Hepatocyte (in vitro differentiated cells): ENCODE results near the gene SIDT2. TPM values are rescaled to one million over a fixed set of nuclear protein-coding genes. Genes with fewer than 3 reads are reported as not detected.
A peak's percentile ranks its signal among the peaks of the same experiment; 100 is the strongest.

Experiments
- DNase-seq: peaks from one replicate; pipeline ENCODE4 v3.0.0-alpha.2; 2016; ENCODE audit warnings: low spot score
- H2AFZ ChIP-seq: fragments of 200-600 bp; sonication (generic); 2 replicates; pipeline ENCODE4 v1.6.0; 2016; ENCODE audit warnings: antibody characterized with exemption, mild to moderate bottlenecking
- H3K27ac ChIP-seq: fragments of 200-600 bp; sonication (generic); 2 replicates; pipeline ENCODE4 v1.5.1; 2016; ENCODE audit warnings: mild to moderate bottlenecking
- H3K27me3 ChIP-seq: fragments of 200-600 bp; sonication (generic); 2 replicates; pipeline ENCODE4 v1.6.1; 2016
- H3K36me3 ChIP-seq: fragments of 200-600 bp; sonication (generic); replicated peaks from 2 replicates; pipeline ENCODE4 v1.5.1; 2016; ENCODE audit warnings: low read depth; ENCODE audit not compliant: insufficient read depth
- H3K4me1 ChIP-seq: fragments of 200-600 bp; sonication (generic); 2 replicates; pipeline ENCODE4 v1.5.1; 2016; ENCODE audit warnings: mild to moderate bottlenecking, moderate library complexity; ENCODE audit not compliant: insufficient read depth
- H3K4me2 ChIP-seq: fragments of 200-600 bp; sonication (generic); 2 replicates; pipeline ENCODE4 v1.6.0; 2016
- H3K4me3 ChIP-seq: fragments of 200-600 bp; sonication (generic); 2 replicates; pipeline ENCODE4 v1.5.1; 2016; ENCODE audit warnings: mild to moderate bottlenecking
- H3K79me2 ChIP-seq: fragments of 200-600 bp; sonication (generic); 2 replicates; pipeline ENCODE4 v1.6.0; 2017; ENCODE audit warnings: mild to moderate bottlenecking
- H3K9me2 ChIP-seq: fragments of 200-600 bp; sonication (generic); replicated peaks from 2 replicates; pipeline ENCODE4 v1.6.0; 2017; ENCODE audit warnings: mild to moderate bottlenecking; ENCODE audit not compliant: insufficient read depth
- H3K9me3 ChIP-seq: fragments of 200-600 bp; sonication (generic); 2 replicates; pipeline ENCODE4 v1.5.1; 2016; ENCODE audit warnings: low read depth, mild to moderate bottlenecking
- H4K20me1 ChIP-seq: fragments of 200-600 bp; sonication (generic); 2 replicates; pipeline ENCODE4 v1.6.0; 2016; ENCODE audit warnings: mild to moderate bottlenecking; ENCODE audit not compliant: insufficient read depth, poor library complexity, severe bottlenecking
- CTCF ChIP-seq: fragments of 200-600 bp; sonication (generic); IDR thresholded peaks from 2 replicates; pipeline ENCODE4 v1.5.1; 2016; ENCODE audit warnings: antibody characterized with exemption, mild to moderate bottlenecking; ENCODE audit not compliant: poor library complexity
- EZH2 ChIP-seq: fragments of 200-600 bp; sonication (generic); IDR thresholded peaks from 2 replicates; pipeline ENCODE4 v1.6.1; 2016; ENCODE audit warnings: antibody characterized with exemption, mild to moderate bottlenecking, borderline replicate concordance
- EZH2phosphoT487 ChIP-seq: fragments of 200-600 bp; sonication (generic); IDR thresholded peaks from one replicate; pipeline ENCODE4 v1.6.1; 2018; ENCODE audit warnings: antibody characterized with exemption, mild to moderate bottlenecking, low read depth, moderate library complexity; ENCODE audit not compliant: unreplicated experiment, severe bottlenecking
- WGBS: methylation state at CpG from one replicate; pipeline ENCODE4 v1.1.6; 2016; ENCODE audit warnings: low lambda C conversion rate; ENCODE audit errors: missing lambda C conversion rate; 5-methylcytosine and 5-hydroxymethylcytosine counted together
- polyA plus RNA-seq: library from polyadenylated mRNA; unstranded; fragments of >200 nt; fragmentation: Nextera tagmentation; extraction: Ambion mirVana; gene quantifications from 2 replicates; pipeline ENCODE4 v1.2.1, GENCODE V29; 2016
- total RNA-seq: library from RNA; depleted of rRNA; stranded (reverse); fragments of >200 nt; gene quantifications from 2 replicates; pipeline ENCODE4 v1.2.3, GENCODE V29; 2014

The SIDT2 gene
- total and polyA plus RNA-seq, 2 experiments from 2014 or later, result 16.7 to 27.1 TPM

GRCh38 chr11:117220999-117221774, 42.6 kb downstream of the SIDT2 start:
- 88% methylated on average over 7 of the region's 7 CpGs for WGBS
- no peak for TF ChIP-seq CTCF
- TF ChIP-seq EZH2, result no peak
- TF ChIP-seq EZH2phosphoT487, result no peak
- Histone ChIP-seq H3K27me3 (no peaks in the 10 kb centered on the region), H3K9me2 (no peaks in the 10 kb centered on the region), H3K79me2 (no peaks in the 10 kb centered on the region), H4K20me1 (no peaks in the 10 kb centered on the region), H3K36me3 (no peaks in the 10 kb centered on the region), H2AFZ (no peak overlapping the region), H3K4me1 (peaks cover 30% of the 10 kb centered on the region), H3K27ac (peak overlapping the region; percentile 51), H3K4me2 (no peak overlapping the region), H3K9me3 (no peaks in the 10 kb centered on the region), H3K4me3 (no peak overlapping the region)
- DNase-seq, result no peak

- H3K4me2 ChIP-seq, result no peak overlapping the region
- TF ChIP-seq EZH2phosphoT487 (no peak), CTCF (no peak), EZH2 (no peak)
- H2AFZ ChIP-seq, result no peak overlapping the region
- DNase-seq, result no peak
- no peaks in the 10 kb centered on the region for H3K27me3 ChIP-seq
- peaks cover 30% of the 10 kb centered on the region for H3K4me1 ChIP-seq
- 53% methylated on average over 7 of the region's 7 CpGs for WGBS
- no peaks in the 10 kb centered on the region for H4K20me1 ChIP-seq
- H3K27ac ChIP-seq, result peak overlapping the region; percentile 51
- H3K4me3 ChIP-seq, result no peak overlapping the region
- no peaks in the 10 kb centered on the region for H3K9me3 ChIP-seq
- H3K36me3 ChIP-seq, result no peaks in the 10 kb centered on the region
- H3K79me2 ChIP-seq, result no peaks in the 10 kb centered on the region
- no peaks in the 10 kb centered on the region for H3K9me2 ChIP-seq
These were observed 43.4 kb downstream of the SIDT2 start for GRCh38 chr11:117221775-117222517.

- no peaks in the 10 kb centered on the region for H3K9me3 ChIP-seq
- H3K4me2 ChIP-seq, result no peak overlapping the region
- H3K4me1 ChIP-seq, result peaks cover 30% of the 10 kb centered on the region
- no peaks in the 10 kb centered on the region for H3K9me2 ChIP-seq
- no peak for DNase-seq
- H3K4me3 ChIP-seq, result no peak overlapping the region
- WGBS, result 96% methylated on average over 14 of the region's 14 CpGs
- TF ChIP-seq EZH2 (no peak), CTCF (no peak), EZH2phosphoT487 (no peak)
- no peaks in the 10 kb centered on the region for H4K20me1 ChIP-seq
- H3K36me3 ChIP-seq, result no peaks in the 10 kb centered on the region
- no peaks in the 10 kb centered on the region for H3K27me3 ChIP-seq
- H3K79me2 ChIP-seq, result no peaks in the 10 kb centered on the region
- H3K27ac ChIP-seq, result peak overlapping the region; percentile 48
- H2AFZ ChIP-seq, result no peak overlapping the region
These were observed 44.6 kb downstream of the SIDT2 start for GRCh38 chr11:117222991-117223740.
